K562 (cell line): ENCODE measurements around the gene MRPS10. TPM values are rescaled to one million over a fixed set of nuclear protein-coding genes. Genes with fewer than 3 reads are reported as not detected.

Experiments
- ATAC-seq: fragments of 200-7000 bp; cut with Tn5 transposase; 3 replicates; pipeline ENCODE4 v1.9.1; 2020; ENCODE audit warnings: moderate library complexity
- BruUV-seq: library from RNA; stranded (reverse); fragments of 400-500 nt; replicated peaks from 2 replicates; lab custom pipeline; 2021; lab: Mats Ljungman, UMichigan
- CTCF ChIA-PET: fragments of 300-600 bp; formaldehyde crosslinking; extraction: SDS; loops from one replicate; lab custom pipeline; 2021; ENCODE audit warnings: low intra/inter-chr PET ratio; lab: Yijun Ruan, JAX
- POLR2A ChIA-PET: fragments of 300-600, 350-650 bp; sonication (Branson Sonifier 250); formaldehyde crosslinking; extraction: SDS; loops from one replicate; lab custom pipeline; 2021; ENCODE audit warnings: antibody characterized with exemption, inconsistent platforms; lab: Yijun Ruan, JAX
- DNase-seq, 4 experiments: peaks; one replicate each; pipeline versions ENCODE4 v3.0.0 to v3.0.0-alpha.2; 2011 to 2018; ENCODE audit warnings: low spot score in 3 of 4, mixed read lengths in 3 of 4; ENCODE audit errors: extremely low read depth in 1 of 4
- FAIRE-seq: peaks from 2 replicates; lab custom pipeline; 2011; peaks lifted over from hg19 to GRCh38; lab: Jason Lieb, UNC
- H2AFZ ChIP-seq: 2 replicates; pipeline ENCODE4 v1.6.0; 2011; ENCODE audit warnings: low read depth, low read length, control low read depth, inconsistent platforms
- H3K27ac ChIP-seq: fragments of 200-600 bp; 3 replicates; pipeline ENCODE4 v1.8.0; 2011; ENCODE audit warnings: low read depth, mild to moderate bottlenecking, control low read depth, inconsistent platforms, low read length, moderate library complexity, mixed read lengths; ENCODE audit errors: extremely low read depth
- H3K27me3 ChIP-seq, 2 experiments: fragments of 300-600 bp in 1 of 2; 2 replicates in 1 of 2; 3 replicates in 1 of 2; pipeline versions ENCODE4 v1.6.0 to v1.8.0; 2011; ENCODE audit warnings: inconsistent platforms in 2 of 2, low read length in 2 of 2, mild to moderate bottlenecking in 1 of 2, mixed read lengths in 1 of 2, moderate library complexity in 1 of 2; ENCODE audit not compliant: control insufficient read depth in 2 of 2, insufficient read depth in 2 of 2
- H3K36me3 ChIP-seq: fragments of 300-600 bp; 3 replicates; pipeline ENCODE4 v1.8.0; 2011; ENCODE audit warnings: mild to moderate bottlenecking, low read length, inconsistent platforms; ENCODE audit not compliant: control insufficient read depth, insufficient read depth
- H3K4me1 ChIP-seq, 2 experiments: fragments of 200-600 bp in 1 of 2; replicated peaks in 1 of 2; 2 replicates in 1 of 2; 3 replicates in 1 of 2; pipeline versions ENCODE4 v1.5.1 to v1.8.0; 2011; ENCODE audit warnings: inconsistent platforms in 2 of 2, low read length in 2 of 2, mild to moderate bottlenecking in 1 of 2, mixed read lengths in 1 of 2, moderate library complexity in 1 of 2; ENCODE audit not compliant: control insufficient read depth in 2 of 2, insufficient read depth in 2 of 2
- H3K4me2 ChIP-seq: 2 replicates; pipeline ENCODE4 v1.6.1; 2011; ENCODE audit warnings: low read length, control low read depth, inconsistent platforms, mixed read lengths; ENCODE audit not compliant: insufficient read depth
- H3K4me3 ChIP-seq: fragments of 200-600 bp; sonication (generic), shearing (Covaris generic); 2 replicates; pipeline ENCODE4 v1.5.1; 2016; ENCODE audit warnings: control low read depth, inconsistent platforms
- H3K79me2 ChIP-seq: fragments of 200-600 bp; 3 replicates; pipeline ENCODE4 v1.8.0; 2011; ENCODE audit warnings: low read length, inconsistent platforms; ENCODE audit not compliant: control insufficient read depth, insufficient read depth
- H3K9ac ChIP-seq, 2 experiments: 2 replicates each; pipeline versions ENCODE4 v1.6.0 to v1.6.1; 2011; ENCODE audit warnings: low read depth in 2 of 2, low read length in 2 of 2, control low read depth in 1 of 2, inconsistent platforms in 1 of 2, mild to moderate bottlenecking in 1 of 2, mixed read lengths in 1 of 2; ENCODE audit not compliant: insufficient read depth in 1 of 2
- H3K9me1 ChIP-seq: one replicate; pipeline ENCODE4 v1.6.0; 2011; ENCODE audit warnings: inconsistent platforms, mild to moderate bottlenecking, low read length, moderate library complexity; ENCODE audit not compliant: control insufficient read depth, insufficient read depth
- H3K9me3 ChIP-seq: replicated peaks from 2 replicates; pipeline ENCODE4 v1.5.1; 2011; ENCODE audit warnings: low read depth, low read length, inconsistent platforms; ENCODE audit not compliant: control insufficient read depth, insufficient read depth
- H4K20me1 ChIP-seq: replicated peaks from 2 replicates; pipeline ENCODE4 v1.6.1; 2011; ENCODE audit warnings: low read length, inconsistent platforms, mixed read lengths; ENCODE audit not compliant: control insufficient read depth, insufficient read depth
- BCOR ChIP-seq: fragments of 450-650 bp; IDR thresholded peaks from 2 replicates; pipeline ENCODE4 v1.6.1; 2016
- KDM1A ChIP-seq, 2 experiments: fragments of 450-650 bp; IDR thresholded peaks; 2 replicates each; pipeline ENCODE4 v1.6.1; 2016; ENCODE audit warnings: mild to moderate bottlenecking in 2 of 2
- POLR2AphosphoS5 ChIP-seq: IDR thresholded peaks from 2 replicates; pipeline ENCODE4 v1.6.1; 2011; ENCODE audit warnings: mild to moderate bottlenecking, low read depth, low read length, moderate library complexity; ENCODE audit not compliant: control insufficient read depth, insufficient read depth
- RBM25 ChIP-seq: fragments of 200-400 bp; formaldehyde crosslinking; IDR thresholded peaks from 2 replicates; pipeline ENCODE4 v1.6.1; 2018; ENCODE audit warnings: low read length, low read depth, moderate library complexity; ENCODE audit not compliant: severe bottlenecking
- TGIF2 ChIP-seq: sonication (generic); formaldehyde crosslinking; IDR thresholded peaks from 2 replicates; pipeline ENCODE4 v1.8.1; 2022; ENCODE audit warnings: mild to moderate bottlenecking, missing genetic modification reagents, moderate library complexity
- ZFP36 ChIP-seq: fragments of 150-350 bp; IDR thresholded peaks from 2 replicates; pipeline ENCODE4 v1.6.1; 2018; ENCODE audit warnings: low read length, low read depth; ENCODE audit not compliant: partially characterized antibody
- WGBS: fragments of 100-300 bp; shearing (Covaris generic); methylation state at CpG from one replicate; pipeline ENCODE4 v1.1.6; 2016; ENCODE audit warnings: low coverage, mixed read lengths; ENCODE audit not compliant: insufficient coverage; ENCODE audit errors: missing lambda C conversion rate; 5-methylcytosine and 5-hydroxymethylcytosine counted together
- in situ Hi-C: fragments of 300-500 bp; cut with MboI; formaldehyde crosslinking; loops from 4 replicates; pipeline ENCODE4 v1.15.0; 2018; ENCODE audit warnings: inconsistent platforms, mixed read lengths
- intact Hi-C: fragments of 100-400 bp; cut with micrococcal nuclease; formaldehyde crosslinking; loops from 2 replicates; pipeline ENCODE4 v1.14.2; 2022
- polyA plus RNA-seq, 8 experiments: library from polyadenylated mRNA; depleted of rRNA in 4 of 8; stranded (reverse) in 5 of 8; unstranded in 3 of 8; fragments of >200 nt; fragmentation: Nextera tagmentation in 2 of 8; fragmentation: Illumina TruSeq in 1 of 8; extraction: Ambion mirVana in 2 of 8; extraction: Trizol in 1 of 8; gene quantifications; 2 replicates each; pipeline versions ENCODE4 v1.2.1 to v1.2.3, GENCODE V29; 2011 to 2014; ENCODE audit warnings: inconsistent platforms in 1 of 8, missing spikeins in 1 of 8
- total RNA-seq, 7 experiments: library from RNA; depleted of rRNA in 6 of 7; stranded (reverse); fragments of >200 nt in 6 of 7; fragmentation: Illumina TruSeq in 2 of 7; extraction: Trizol in 2 of 7; gene quantifications; 2 replicates each; pipeline versions ENCODE4 v1.2.1 to v1.2.3, GENCODE V29; 2011 to 2021; ENCODE audit warnings: low replicate concordance in 1 of 7

Gene MRPS10
- total and polyA plus RNA-seq, 9 of the 15 experiments (the other 6 are each of a cell fraction or from before 2014, with no cell fraction given), result 48.6 to 166 (median 93.7) TPM

- Histone ChIP-seq H4K20me1 (no peaks in the 10 kb centered on the region), H2AFZ (no peak overlapping the region), H3K27ac (no peak overlapping the region), H3K79me2 (no peaks in the 10 kb centered on the region), H3K9me1 (no peaks in the 10 kb centered on the region), H3K4me2 (no peak overlapping the region), H3K9ac (no peak overlapping the region), H3K36me3 (no peaks in the 10 kb centered on the region), H3K27me3 (no peaks in the 10 kb centered on the region), H3K4me1 (peaks cover 0 to 5% of the 10 kb centered on the region in 2 experiments; a peak in 1 of 5 replicates), H3K9me3 (no peaks in the 10 kb centered on the region; the same call in 1 of the 2 replicates), H3K4me3 (no peak overlapping the region)
- intact Hi-C loops, result no loop called here
- TF ChIP-seq POLR2AphosphoS5 (no peak), KDM1A (IDR thresholded peaks at IDR 0.05) (peak; percentile 20 to 57; a peak in 3 of 4 replicates), BCOR (peak; percentile 86), TGIF2 (CRISPR knock-in tag) (no peak), ZFP36 (peak; percentile 79), RBM25 (peak; percentile 75)
- ChIA-PET CTCF (no interaction called here), POLR2A (interaction anchor here (1.0 to 3.5 kb wide), 3 partner anchors 11 to 42 kb away, joined by 3 to 11 read pairs (median 7); partner anchors contain the start of gene GUCA1B)
- FAIRE-seq (no peak), DNase-seq (no peak), ATAC-seq (no peak)
- WGBS, result 57% methylated on average over 7 of the region's 7 CpGs
- BruUV-seq, result no TSS peak
- in situ Hi-C loops, result no loop called here
These were observed 45.7 kb downstream of the MRPS10 start for GRCh38 chr6:42171813-42172581.
